Cardiac fibroblast (primary cell): ENCODE data around the gene VAT1.

Experiments used
- DNase-seq, 2 donors: peaks; one replicate each; pipeline versions ENCODE4 v3.0.0 to v3.0.0-alpha.2; 2010; ENCODE audit warnings: low read depth in 2 of 2
- H3K4me3 ChIP-seq, 2 donors: replicated peaks in 1 of 2; 1 replicate in 1 of 2; 2 replicates in 1 of 2; pipeline ENCODE4 v1.5.1; 2011; ENCODE audit warnings: low read depth in 2 of 2, low read length in 2 of 2, mild to moderate bottlenecking in 2 of 2, moderate library complexity in 1 of 2
- TF ChIP-seq, protein P1 (sequence below): IDR thresholded peaks from one replicate; pipeline ENCODE4 v1.5.1; 2011; ENCODE audit warnings: low read depth, mild to moderate bottlenecking, low read length, inconsistent platforms

Gene VAT1

GRCh38 chr17:42992872-42993271 is 29.3 kb downstream of the VAT1 start:
- no peak overlapping the region for H3K4me3 ChIP-seq
- TF ChIP-seq, protein P1, sequence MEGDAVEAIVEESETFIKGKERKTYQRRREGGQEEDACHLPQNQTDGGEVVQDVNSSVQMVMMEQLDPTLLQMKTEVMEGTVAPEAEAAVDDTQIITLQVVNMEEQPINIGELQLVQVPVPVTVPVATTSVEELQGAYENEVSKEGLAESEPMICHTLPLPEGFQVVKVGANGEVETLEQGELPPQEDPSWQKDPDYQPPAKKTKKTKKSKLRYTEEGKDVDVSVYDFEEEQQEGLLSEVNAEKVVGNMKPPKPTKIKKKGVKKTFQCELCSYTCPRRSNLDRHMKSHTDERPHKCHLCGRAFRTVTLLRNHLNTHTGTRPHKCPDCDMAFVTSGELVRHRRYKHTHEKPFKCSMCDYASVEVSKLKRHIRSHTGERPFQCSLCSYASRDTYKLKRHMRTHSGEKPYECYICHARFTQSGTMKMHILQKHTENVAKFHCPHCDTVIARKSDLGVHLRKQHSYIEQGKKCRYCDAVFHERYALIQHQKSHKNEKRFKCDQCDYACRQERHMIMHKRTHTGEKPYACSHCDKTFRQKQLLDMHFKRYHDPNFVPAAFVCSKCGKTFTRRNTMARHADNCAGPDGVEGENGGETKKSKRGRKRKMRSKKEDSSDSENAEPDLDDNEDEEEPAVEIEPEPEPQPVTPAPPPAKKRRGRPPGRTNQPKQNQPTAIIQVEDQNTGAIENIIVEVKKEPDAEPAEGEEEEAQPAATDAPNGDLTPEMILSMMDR: no peak
- no peak for DNase-seq

- TF ChIP-seq, protein P1: no peak
- no peak overlapping the region for H3K4me3 ChIP-seq
- no peak for DNase-seq
Measured at GRCh38 chr17:42991471-42991870, 30.7 kb downstream of the VAT1 start.

DNA sequence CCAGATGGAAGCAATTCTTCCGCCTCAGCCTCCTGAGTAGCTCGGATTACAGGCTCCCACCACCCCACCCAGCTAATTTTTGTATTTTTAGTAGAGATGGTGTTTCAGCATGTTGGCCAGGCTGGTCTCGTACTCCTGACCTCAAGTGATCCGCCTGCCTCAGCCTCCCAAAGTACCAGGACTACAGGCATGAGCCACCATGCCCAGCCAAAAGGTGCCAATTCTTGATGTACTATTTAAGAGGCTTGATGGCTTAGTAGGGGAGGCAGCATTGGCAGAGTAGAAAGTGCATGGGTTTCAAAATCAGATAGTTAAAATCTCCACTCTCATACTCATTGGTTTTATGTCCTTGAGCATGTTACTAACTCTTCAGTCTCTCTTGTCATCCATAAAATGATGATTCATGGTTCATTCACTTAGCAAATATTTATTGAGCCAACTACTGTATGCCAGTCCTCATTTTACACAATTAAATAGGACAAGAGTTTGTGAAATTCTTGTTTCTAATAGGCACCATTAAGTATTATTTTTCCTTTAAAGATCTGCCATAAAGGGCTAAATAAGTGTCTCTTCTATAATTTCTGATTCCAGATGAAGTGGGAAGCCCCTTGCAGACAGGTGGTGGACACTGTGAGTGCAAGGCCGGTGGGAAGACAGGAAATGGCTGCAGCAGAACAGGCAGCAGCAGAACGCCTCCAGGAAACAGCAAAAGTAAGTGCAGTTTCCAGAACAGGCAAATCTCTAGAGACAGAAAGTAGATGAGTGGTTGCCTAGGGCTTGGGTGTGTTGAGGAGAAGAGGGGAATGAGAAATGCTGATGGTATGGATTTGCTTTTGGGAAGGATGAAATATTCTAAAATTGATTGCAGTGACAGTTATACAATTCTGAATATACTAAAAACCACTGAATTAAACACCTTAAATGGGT is 32.2 kb downstream of the VAT1 start:
- DNase-seq: peak in 1 of 2 donors; percentile 76
- TF ChIP-seq, protein P1: no peak
- H3K4me3 ChIP-seq: no peak overlapping the region

DNA sequence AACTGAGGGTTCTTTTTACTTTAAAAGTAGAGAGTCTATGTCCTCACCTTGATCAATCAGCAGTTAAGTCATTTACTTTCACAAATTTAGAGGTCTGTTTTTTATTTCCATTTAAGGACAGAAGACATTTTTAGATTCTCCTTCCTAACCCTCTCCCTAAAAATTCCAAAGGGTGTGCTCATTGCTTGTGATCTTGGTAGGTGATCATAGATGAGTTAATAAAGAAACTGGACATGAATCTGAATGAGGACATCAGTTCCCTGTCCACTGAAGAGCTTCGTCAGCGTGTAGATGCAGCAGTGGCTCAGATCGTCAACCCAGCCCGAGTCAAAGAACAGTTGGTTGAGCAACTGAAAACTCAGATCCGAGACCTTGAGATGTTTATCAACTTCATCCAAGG is 33.0 kb downstream of the VAT1 start:
- TF ChIP-seq, protein P1: no peak
- peak in 1 of 2 donors; percentile 36 for DNase-seq
- H3K4me3 ChIP-seq: no peak overlapping the region

- no peak for DNase-seq
- TF ChIP-seq, protein P1: no peak
- H3K4me3 ChIP-seq: no peak overlapping the region
Measured at GRCh38 chr17:42985225-42985624, 37.0 kb downstream of the VAT1 start.

DNA sequence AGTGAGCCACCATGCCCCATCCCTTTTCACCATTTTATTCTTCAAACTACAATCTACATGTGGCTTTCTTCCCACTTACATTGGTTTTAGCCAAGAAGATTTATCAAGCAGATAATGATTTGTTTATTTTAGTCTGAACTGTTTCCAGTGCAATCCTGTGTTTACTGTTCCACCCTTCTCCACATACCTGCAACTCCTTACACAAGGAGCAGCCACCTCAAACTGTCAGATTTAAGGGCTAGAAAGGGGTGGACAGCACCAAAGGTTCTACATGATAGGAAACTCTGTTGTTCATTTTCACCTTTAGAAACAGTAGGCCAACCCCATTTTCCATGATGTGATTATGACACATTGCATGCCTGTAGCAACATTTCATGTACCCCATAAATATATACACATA is 39.9 kb downstream of the VAT1 start:
- no peak overlapping the region for H3K4me3 ChIP-seq
- DNase-seq: no peak
- TF ChIP-seq, protein P1: no peak
